GM12865 (cell line): ENCODE data around the gene FSTL4.

Experiments used
- DNase-seq: peaks from one replicate; pipeline ENCODE4 v3.0.0; 2010; ENCODE audit warnings: low read depth
- H3K4me3 ChIP-seq: 2 replicates; pipeline ENCODE4 v1.5.1; 2011; ENCODE audit warnings: mild to moderate bottlenecking, low read depth, low read length, control low read depth
- TF ChIP-seq, protein P1 (sequence below): IDR thresholded peaks from 2 replicates; pipeline ENCODE4 v1.5.1; 2011; ENCODE audit warnings: low read length, control low read depth, low read depth, inconsistent platforms; ENCODE audit not compliant: insufficient read depth; ENCODE audit errors: missing control alignments

FSTL4 gene

DNA sequence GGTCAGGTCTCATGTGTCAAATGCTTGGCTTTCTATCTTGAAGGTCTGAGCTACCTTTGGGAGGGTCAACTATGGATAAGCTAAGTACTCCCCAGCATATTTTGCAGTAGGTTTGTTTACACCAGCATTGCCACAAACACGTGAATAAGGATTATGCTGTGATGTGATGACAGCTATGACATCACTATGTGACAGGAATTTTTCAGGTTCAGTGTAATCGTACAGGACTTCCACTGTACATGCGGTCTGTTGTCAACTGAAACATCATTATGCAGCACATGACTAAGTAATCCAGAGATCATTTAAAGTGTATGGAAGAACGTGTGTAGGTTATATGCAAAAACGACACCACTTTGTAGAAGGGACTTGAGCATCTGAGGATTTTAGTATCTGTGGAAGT is 104.0 kb downstream of the FSTL4 start:
- TF ChIP-seq, protein P1, sequence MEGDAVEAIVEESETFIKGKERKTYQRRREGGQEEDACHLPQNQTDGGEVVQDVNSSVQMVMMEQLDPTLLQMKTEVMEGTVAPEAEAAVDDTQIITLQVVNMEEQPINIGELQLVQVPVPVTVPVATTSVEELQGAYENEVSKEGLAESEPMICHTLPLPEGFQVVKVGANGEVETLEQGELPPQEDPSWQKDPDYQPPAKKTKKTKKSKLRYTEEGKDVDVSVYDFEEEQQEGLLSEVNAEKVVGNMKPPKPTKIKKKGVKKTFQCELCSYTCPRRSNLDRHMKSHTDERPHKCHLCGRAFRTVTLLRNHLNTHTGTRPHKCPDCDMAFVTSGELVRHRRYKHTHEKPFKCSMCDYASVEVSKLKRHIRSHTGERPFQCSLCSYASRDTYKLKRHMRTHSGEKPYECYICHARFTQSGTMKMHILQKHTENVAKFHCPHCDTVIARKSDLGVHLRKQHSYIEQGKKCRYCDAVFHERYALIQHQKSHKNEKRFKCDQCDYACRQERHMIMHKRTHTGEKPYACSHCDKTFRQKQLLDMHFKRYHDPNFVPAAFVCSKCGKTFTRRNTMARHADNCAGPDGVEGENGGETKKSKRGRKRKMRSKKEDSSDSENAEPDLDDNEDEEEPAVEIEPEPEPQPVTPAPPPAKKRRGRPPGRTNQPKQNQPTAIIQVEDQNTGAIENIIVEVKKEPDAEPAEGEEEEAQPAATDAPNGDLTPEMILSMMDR: no peak
- no peak overlapping the region for H3K4me3 ChIP-seq
- no peak for DNase-seq

DNA sequence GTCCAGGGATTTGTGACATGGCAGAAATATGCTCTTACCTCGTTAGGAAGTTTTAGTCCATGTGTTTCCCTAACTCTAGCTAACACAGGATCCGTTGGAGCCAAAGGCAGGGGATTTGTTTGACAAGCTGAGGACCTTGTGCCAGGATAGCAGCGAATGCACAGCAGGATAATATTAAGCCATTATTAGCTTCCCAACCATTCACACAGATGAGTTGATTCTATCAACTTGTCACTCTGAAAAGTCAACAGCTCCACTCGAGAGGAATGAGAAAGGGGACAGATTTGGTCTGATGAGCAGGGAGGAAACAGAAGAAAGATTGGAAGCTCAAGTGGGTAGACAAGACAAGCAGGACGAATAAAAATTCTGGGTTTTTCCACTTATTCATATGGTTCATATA is 106.2 kb downstream of the FSTL4 start:
- TF ChIP-seq, protein P1: no peak
- DNase-seq: no peak
- no peak overlapping the region for H3K4me3 ChIP-seq

DNA sequence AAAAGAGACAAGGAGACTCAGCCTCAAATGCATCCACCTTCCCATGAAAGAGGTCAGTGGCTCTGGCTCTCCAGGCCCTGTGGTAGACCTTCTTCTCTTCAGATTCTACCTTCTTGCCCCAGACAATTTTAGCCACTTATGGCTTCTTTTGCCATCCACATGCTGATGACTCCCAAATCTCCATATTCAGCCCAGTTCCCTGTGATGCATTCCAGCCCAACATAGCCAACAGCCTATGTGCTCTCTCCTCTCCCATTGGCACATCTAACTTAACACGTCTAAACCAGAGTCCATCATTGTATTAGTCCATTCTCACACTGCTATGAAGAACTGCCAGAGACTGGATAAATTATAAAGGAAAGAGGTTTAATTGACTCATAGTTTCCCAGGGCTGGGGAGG is 108.8 kb downstream of the FSTL4 start:
- TF ChIP-seq, protein P1: no peak
- DNase-seq: no peak
- no peak overlapping the region for H3K4me3 ChIP-seq

DNA sequence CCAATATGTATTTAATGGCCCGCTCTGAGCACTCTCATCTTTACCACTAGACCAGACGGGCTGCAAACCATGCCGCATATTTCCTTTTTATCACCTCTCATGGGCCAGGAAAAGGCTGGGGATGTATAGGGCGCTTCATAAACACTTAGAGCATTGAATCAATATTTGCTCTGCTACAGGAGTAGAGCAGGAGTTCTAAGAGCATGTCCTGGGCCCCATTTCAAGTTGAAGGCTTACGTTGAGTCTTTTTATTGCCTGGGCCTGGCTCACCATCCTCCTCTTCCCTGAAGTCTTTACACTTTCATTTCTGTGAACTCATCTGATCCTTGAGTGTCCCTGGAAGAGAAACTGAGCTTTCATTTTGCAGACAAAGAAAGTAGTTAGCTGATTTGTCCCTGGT is 112.4 kb downstream of the FSTL4 start:
- DNase-seq: no peak
- no peak overlapping the region for H3K4me3 ChIP-seq
- TF ChIP-seq, protein P1: no peak

DNA sequence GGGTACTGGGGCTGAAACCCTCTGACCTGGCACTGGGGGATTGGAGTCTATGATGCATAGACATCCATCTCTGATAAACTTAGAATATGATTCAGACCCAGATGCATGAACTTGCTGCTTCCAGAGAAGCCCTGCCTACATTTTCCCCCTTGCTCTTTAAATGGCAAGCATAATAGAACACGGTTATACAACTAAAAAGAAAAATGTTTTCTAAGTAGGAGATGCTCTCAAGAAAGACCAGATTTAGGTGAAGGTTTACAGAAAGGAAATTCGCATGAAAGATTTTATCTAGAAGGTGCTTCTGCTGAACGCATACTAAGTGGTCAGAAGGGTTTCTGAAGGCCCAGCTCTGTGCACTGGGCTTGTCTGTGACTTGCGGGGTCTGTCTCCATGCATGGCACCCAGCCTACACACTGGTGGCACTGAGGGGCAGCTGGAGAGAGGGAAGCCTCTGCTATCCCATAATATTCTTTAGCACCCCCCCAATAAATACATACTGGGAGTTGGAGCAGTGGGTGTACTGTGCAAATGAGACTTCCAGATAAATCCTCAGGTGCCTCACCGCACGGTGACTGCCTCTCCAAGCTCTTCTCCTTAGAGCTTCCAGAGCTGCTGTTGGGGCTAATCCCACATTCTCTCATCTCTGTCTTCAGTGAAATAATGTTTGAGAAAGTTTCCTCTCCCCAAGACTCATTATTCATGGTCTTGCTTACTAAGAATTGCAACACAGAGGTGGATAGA is 114.6 kb downstream of the FSTL4 start:
- DNase-seq: no peak
- TF ChIP-seq, protein P1: no peak
- no peak overlapping the region for H3K4me3 ChIP-seq

DNA sequence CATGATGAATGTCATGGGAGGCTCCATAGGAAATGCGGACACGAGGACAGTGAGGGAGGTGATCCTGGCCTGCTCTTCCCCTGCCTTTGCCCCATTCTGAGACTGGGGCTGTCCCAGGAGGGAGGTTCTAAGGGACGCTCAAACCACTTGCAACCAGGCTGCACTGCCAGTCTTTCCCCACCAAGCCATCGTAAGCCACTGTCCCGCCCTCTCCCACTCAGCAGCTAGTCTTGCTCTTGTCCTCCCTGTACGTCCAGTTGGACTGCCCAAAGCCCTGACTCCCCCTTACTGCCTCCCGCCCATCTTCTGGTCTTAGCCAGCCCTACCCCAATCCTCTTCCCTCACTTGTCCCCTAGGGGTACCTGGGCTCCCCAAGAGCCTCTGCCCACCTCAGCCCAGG is 115.7 kb downstream of the FSTL4 start:
- TF ChIP-seq, protein P1: no peak
- H3K4me3 ChIP-seq: no peak overlapping the region
- DNase-seq: no peak

DNA sequence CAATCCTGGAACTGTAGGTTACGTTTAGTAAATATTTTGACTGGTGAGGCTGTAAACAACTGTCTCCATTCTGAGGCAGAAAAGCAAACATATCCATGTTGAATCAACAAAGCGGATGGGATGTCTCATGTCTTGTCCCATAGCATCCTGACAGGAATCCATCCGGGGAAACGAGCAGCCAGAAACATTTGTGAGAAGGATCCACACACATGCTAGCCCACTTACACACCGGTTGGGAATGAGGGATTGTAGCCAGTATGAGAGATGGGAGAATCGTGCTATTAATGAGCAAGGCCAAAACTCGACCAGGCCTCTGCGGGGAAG is 117.5 kb downstream of the FSTL4 start:
- no peak overlapping the region for H3K4me3 ChIP-seq
- no peak for DNase-seq
- TF ChIP-seq, protein P1: no peak
